HG02973 (cell line): ENCODE results near the gene GAK.
"Not testable (repeated sequence)": the region's sequence is repeated elsewhere in the genome, so short reads cannot be mapped to it uniquely, and the experiment has no call there.

Source experiments
- ATAC-seq: cut with Tn5 transposase; IDR thresholded peaks from one replicate; pipeline ENCODE4 v1.9.1; 2021; ENCODE audit warnings: moderate library complexity; ENCODE audit not compliant: unreplicated experiment

GAK gene

DNA sequence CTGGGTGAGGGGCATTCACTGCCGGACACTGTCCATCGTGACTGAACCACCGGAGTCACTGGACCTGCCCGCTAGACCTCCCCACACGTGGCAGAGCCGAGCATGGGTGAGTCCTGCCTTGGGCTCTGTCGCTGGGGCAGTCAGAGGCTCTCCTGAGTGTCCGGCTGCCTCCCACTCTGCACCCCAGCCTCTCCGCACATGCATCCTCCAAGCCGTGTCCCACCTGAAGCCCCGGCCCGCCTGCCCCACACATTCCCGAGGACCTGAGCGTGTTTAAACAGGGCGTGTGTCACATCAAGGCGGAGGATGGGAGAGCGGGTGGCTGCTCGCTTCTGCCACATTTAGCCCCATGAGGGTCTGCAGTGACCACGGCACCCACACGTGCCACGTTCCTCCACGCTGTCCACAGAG is 110.9 kb downstream of the GAK start:
- no peak for ATAC-seq

DNA sequence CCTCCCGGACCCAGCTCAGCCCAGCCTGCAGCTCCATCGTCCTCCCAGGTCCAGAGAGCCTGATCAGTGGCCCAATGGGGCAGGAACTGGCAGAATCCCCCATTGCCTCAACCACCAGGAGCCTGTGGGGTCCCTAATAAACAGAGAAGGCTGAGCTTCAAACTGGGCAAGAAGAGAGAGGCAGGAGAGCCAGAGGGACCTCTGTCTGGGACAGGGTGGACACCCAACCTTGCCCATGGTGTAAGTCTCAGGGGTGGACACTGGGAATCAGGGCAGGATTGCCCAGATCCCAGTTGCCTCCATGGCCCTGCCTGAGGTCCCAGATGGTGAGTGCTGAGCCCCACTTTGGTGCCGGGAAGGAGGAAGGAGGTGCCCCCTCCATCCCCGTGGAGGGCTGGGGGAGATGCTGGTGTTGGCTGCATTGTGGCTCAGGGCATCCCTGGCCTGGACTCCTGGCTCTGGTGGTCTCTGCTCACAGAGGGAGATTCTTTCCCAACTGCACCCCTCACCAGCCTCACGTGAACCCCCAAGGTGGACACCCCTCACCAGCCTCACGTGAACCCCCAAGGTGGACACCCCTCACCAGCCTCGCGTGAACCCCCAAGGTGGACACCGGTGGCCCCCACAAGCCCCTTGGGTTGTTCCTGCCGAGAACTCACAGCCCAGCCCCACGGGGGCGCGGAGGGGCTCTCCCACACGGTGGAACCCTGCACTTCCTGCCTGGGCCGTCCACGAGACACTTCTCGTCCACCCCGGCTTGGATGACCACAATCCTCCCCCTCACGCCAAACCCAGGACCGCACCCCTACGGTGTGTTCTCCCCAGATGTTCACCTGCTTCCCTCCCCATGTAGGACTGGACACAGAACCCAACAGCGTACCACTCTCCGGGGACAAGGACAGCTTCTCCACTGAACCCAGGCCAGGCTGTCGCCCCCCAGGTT is 111.6 kb downstream of the GAK start:
- ATAC-seq: no peak

DNA sequence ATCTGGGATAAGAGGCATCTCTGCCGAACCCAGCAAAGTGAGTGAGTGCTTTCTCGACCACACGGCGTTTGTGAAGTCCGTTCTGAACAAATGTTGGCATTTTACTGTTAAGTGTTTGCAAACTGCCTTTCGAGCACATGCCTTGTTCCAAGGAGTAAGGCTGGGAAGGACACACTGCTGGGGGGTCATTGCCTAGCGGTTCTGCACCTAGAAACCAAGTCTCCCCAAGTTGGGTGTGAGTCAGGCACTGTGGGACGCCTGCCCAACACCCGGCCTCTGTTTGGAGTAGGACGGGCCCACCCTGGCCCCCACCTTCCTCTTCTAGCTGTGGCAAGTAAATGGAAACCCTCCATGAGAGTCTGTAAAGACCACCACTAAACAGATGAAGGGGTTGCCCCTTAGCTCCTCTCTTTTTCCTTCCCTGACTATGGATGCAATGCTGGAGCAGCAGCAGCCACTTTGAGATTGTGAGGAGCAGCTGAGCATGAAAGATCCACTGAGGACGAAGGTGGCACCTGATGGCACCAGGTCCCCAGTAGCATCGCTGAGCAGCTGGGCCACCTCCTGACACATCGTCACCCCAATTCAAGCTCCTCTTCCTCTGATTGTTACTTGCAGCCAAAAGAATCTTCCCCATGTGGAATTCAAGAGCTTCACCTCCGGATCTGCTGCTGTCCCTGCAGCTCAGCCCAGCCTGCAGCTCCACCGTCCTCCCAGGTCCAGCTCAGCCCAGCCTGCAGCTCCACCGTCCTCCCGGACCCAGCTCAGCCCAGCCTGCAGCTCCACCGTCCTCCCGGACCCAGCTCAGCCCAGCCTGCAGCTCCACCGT is 112.5 kb downstream of the GAK start:
- no peak for ATAC-seq

- ATAC-seq: no peak
Observed at GRCh38 chr4:818106-818921, 113.8 kb downstream of the GAK start.

- no peak for ATAC-seq
Observed at GRCh38 chr4:815464-816146, 116.5 kb downstream of the GAK start.

DNA sequence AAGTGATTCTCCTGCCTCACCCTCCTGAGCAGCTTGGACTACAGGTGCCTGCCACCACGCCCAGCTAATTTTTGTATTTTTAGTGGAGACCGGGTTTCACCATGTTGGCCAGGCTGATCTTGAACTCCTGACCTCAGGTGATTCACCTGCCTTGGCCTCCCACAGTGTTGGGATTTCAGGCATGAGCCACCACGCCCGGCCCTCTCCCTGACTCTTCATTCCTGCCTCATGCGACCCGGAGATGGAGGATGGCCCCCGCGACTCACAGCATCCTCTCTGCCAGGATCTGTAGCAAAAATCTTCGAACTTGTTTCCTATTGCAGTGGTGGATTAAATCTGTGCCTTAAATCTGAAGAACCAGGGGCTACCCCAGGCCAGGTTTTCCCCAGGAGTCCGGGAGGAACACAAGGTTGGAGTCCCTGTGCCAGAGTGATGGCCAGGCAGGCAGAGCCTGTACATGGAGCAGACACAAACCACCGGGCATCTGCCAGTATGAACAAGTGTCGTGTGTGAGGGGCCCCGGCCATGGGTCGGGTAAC is 117.7 kb downstream of the GAK start:
- no peak for ATAC-seq

DNA sequence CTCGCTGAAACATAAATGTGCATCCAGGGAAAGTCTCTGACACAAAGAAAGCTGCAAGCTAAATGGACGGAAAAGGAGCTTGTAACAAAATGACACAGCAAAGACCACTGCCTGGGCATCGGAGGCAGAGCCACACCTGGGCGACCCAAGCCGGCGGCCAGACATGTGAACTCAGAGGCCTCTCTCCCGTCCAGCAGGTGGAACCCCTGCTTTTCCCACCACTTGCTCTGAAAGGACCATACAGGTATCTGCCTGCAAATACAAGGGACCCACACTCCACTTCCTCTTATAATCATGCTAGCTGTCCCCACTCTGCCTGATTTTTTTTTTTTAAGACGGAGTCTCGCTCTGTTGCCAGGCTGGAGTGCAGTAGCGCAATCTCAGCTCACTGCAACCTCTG is 118.2 kb downstream of the GAK start:
- ATAC-seq: no peak

GRCh38 chr4:808860-809570 is 123.1 kb downstream of the GAK start:
- ATAC-seq: no peak

DNA sequence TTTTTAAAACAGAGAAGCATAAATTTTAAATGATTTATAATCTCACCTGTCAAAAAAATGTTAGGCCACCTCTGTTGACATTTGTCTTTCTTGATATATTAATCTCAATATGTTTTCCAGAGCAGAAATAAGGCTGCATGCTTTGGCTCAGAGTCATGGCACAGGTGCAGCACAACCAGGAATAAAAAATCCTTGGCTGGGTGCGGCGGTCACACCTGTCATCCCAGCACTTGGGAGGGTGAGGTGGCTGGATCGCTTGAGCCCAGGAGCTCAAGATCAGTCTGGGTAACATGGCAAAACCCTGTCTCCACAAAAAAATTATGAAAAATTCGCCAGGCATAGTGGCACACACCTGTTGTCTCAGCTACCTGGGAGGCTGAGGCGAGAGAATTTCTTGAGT is 124.3 kb downstream of the GAK start:
- no peak for ATAC-seq

- ATAC-seq: not testable (repeated sequence)
Observed at GRCh38 chr4:806979-807378, 125.1 kb downstream of the GAK start.

DNA sequence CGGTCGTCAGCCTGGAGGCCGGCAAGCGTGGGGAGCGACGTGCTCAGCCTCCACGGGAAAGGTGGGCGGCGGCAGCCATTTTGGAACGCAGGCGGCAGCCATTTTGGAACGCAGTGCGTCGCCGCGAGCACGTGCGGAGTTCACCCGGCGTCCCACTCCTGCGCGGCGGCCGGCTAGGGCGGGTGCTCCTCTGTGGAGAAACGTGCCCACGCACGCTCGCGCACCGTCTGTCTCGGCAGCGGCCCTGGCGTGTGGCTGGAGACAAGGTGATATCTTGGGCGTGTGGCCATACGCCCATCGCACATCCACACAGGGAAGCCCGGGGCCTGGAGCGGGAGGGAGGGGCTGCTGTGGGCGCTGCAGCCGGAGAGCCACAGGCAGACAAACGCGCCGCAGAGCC is 127.3 kb downstream of the GAK start:
- no peak for ATAC-seq

DNA sequence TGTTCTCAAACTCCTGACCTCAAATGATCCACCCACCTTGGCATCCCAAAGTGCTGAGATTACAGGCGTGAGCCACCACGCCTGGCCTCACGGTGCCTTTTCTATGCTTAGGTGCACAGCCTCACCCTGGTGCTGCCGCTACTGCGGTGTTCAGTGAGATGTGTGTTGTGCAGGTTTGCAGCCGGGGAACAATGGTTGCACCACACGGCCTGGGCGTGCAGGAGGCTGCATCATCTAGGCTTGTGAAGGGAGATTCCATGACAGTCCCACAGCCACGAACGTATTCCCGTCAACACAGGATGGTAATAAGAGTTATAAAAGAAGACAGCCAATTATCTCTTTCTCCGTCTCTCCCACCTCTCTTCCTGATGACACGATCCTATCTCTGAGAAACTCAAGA is 128.2 kb downstream of the GAK start:
- no peak for ATAC-seq

DNA sequence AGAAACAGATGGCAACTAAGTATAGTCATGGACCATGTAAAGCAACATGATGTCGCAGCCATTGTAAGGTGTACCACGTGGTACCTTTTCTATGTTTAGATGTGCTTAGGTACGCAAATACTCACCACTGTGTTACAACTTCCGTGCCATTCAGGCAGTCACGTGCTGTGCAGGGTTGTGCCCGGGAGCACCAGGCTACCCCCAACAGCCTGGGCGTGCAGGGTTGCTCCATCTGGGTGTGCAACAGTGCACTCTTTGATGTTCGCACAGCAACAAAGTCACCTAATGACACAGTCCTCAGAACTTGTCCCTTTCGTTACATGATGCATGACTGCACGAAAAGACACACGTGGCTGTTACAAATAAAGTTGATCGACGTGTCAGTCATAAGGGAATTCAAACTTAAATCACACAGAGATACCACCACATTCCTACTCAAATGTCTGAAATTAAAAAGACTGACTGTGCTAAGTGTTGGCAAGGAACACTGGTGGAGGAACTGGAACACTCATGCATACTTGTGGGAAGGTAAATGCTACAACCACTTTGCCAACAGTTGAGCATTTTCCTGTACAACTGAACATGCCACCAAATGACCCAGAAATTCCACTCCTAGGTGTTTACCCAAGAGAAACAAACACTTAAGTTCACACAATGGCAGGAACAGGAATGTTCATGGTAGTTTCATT is 130.5 kb downstream of the GAK start:
- ATAC-seq: no peak
